Testis (tissue), 3 donors: Measurements from ENCODE around the gene STAC. TPM values are rescaled to one million over a fixed set of nuclear protein-coding genes. Genes with fewer than 3 reads are reported as not detected.

Source experiments
- DNase-seq: peaks from one replicate; pipeline ENCODE4 v3.0.0-alpha.2; 2019
- H3K27ac ChIP-seq, 2 donors: fragments of 200-600 bp; sonication (generic); one replicate each; pipeline ENCODE4 v1.5.1; 2019
- H3K27me3 ChIP-seq: fragments of 200-600 bp; sonication (generic); one replicate; pipeline ENCODE4 v1.5.1; 2019
- H3K36me3 ChIP-seq: fragments of 200-600 bp; sonication (generic); one replicate; pipeline ENCODE4 v1.5.1; 2017; ENCODE audit warnings: low read depth; ENCODE audit errors: missing control alignments
- H3K4me1 ChIP-seq: fragments of 200-600 bp; sonication (generic); one replicate; pipeline ENCODE4 v1.5.1; 2019
- H3K4me3 ChIP-seq, 2 donors: fragments of 200-600 bp; sonication (generic); one replicate each; pipeline ENCODE4 v1.5.1; 2017 to 2019
- H3K9me3 ChIP-seq: fragments of 200-600 bp; sonication (generic); one replicate; pipeline ENCODE4 v1.5.1; 2017
- CTCF ChIP-seq, 3 experiments: fragments of 450-650 bp in 2 of 3; fragments of 200-600 bp in 1 of 3; sonication (generic) in 1 of 3; IDR thresholded peaks; one replicate each; pipeline ENCODE4 v1.5.1; 2016 to 2019; ENCODE audit warnings: antibody characterized with exemption in 3 of 3, mild to moderate bottlenecking in 2 of 3, moderate library complexity in 1 of 3
- POLR2A ChIP-seq: fragments of 450-650 bp; IDR thresholded peaks from one replicate; pipeline ENCODE4 v1.6.1; 2017; ENCODE audit warnings: antibody characterized with exemption, mild to moderate bottlenecking, moderate library complexity
- WGBS, 2 donors: methylation state at CpG; one replicate each; pipeline ENCODE4 v1.1.5; 2018; 5-methylcytosine and 5-hydroxymethylcytosine counted together
- intact Hi-C: fragments of 100-400 bp; cut with DNase I; formaldehyde crosslinking; loops from one replicate; pipeline ENCODE4 v1.15.1; 2023; ENCODE audit warnings: low total_unique reads
- polyA plus RNA-seq: library from polyadenylated mRNA; stranded (reverse); fragments of 350-450 nt; fragmentation: Illumina TruSeq; extraction: RNeasy Lipid Tissue Mini Kit (QIAGEN cat#74804); gene quantifications from one replicate; pipeline ENCODE4 v1.2.3, GENCODE V29; 2014; ENCODE audit warnings: low read depth, low replicate concordance; ENCODE audit not compliant: insufficient read depth
- total RNA-seq, 2 donors: library from RNA; depleted of rRNA; stranded (reverse); fragments of >200 nt; gene quantifications; one replicate each; pipeline ENCODE4 v1.2.3, GENCODE V29; 2016

The STAC gene
- total and polyA plus RNA-seq, 3 donors from 2014 or later, result 4.8 to 9.4 (median 7.1) TPM

GRCh38 chr3:36364260-36364659 lies 16.0 kb upstream of the STAC start:
- 73 to 93% methylated on average over 4 of the region's 4 CpGs for WGBS, 2 donors
- no peak for DNase-seq
- Histone ChIP-seq H3K36me3 (no peaks in the 10 kb centered on the region), H3K27ac (no peak overlapping the region), H3K27me3 (no peaks in the 10 kb centered on the region), H3K9me3 (no peaks in the 10 kb centered on the region), H3K4me1 (no peaks in the 10 kb centered on the region), H3K4me3 (no peak overlapping the region)
- intact Hi-C loops, result no loop called here
- TF ChIP-seq CTCF (IDR thresholded peaks at IDR 0.05) (no peak), POLR2A (no peak)

- no peak for TF ChIP-seq POLR2A
- no peak for TF ChIP-seq CTCF (IDR thresholded peaks at IDR 0.05)
Measured at GRCh38 chr3:36365829-36366228, 14.5 kb upstream of the STAC start.

GRCh38 chr3:36366308-36366707 lies 14.0 kb upstream of the STAC start:
- H3K27ac ChIP-seq, result no peak overlapping the region
- intact Hi-C loops, result no loop called here
- no peak for DNase-seq
- H3K4me1 ChIP-seq, result no peaks in the 10 kb centered on the region
- no peak overlapping the region for H3K4me3 ChIP-seq
- no peaks in the 10 kb centered on the region for H3K9me3 ChIP-seq
- TF ChIP-seq CTCF (IDR thresholded peaks at IDR 0.05), result no peak
- no peak for TF ChIP-seq POLR2A
- WGBS, 2 donors, result 63 to 69% methylated on average over 4 of the region's 4 CpGs
- H3K27me3 ChIP-seq, result no peaks in the 10 kb centered on the region
- no peaks in the 10 kb centered on the region for H3K36me3 ChIP-seq

More at GRCh38 chr3:36365829-36366228, 14.5 kb upstream of the STAC start:
- intact Hi-C loops, result no loop called here
- no peaks in the 10 kb centered on the region for H3K9me3 ChIP-seq
- WGBS, 2 donors, result 46 to 52% methylated on average over 3 of the region's 3 CpGs
- H3K4me3 ChIP-seq, result no peak overlapping the region
- no peaks in the 10 kb centered on the region for H3K36me3 ChIP-seq
- H3K27me3 ChIP-seq, result no peaks in the 10 kb centered on the region
- H3K27ac ChIP-seq, result no peak overlapping the region
- H3K4me1 ChIP-seq, result no peaks in the 10 kb centered on the region
- DNase-seq, result no peak

- no peak overlapping the region for H3K4me3 ChIP-seq
- H3K9me3 ChIP-seq, result no peaks in the 10 kb centered on the region
- intact Hi-C loops, result no loop called here
- H3K27me3 ChIP-seq, result no peaks in the 10 kb centered on the region
- H3K36me3 ChIP-seq, result no peaks in the 10 kb centered on the region
- DNase-seq, result no peak
- no peak overlapping the region for H3K27ac ChIP-seq
- no peak for TF ChIP-seq POLR2A
- TF ChIP-seq CTCF (IDR thresholded peaks at IDR 0.05), result no peak
- H3K4me1 ChIP-seq, result no peaks in the 10 kb centered on the region
- 95 to 97% methylated on average over 3 of the region's 3 CpGs for WGBS, 2 donors
Measured at GRCh38 chr3:36367912-36368573, 12.3 kb upstream of the STAC start.

GRCh38 chr3:36372534-36372935 lies 7.8 kb upstream of the STAC start:
- intact Hi-C loops, result no loop called here
- H3K36me3 ChIP-seq, result no peaks in the 10 kb centered on the region
- no peak overlapping the region for H3K27ac ChIP-seq
- DNase-seq, result no peak
- no peaks in the 10 kb centered on the region for H3K9me3 ChIP-seq
- no peaks in the 10 kb centered on the region for H3K27me3 ChIP-seq
- H3K4me1 ChIP-seq, result no peaks in the 10 kb centered on the region
- H3K4me3 ChIP-seq, result no peak overlapping the region
- TF ChIP-seq CTCF (IDR thresholded peaks at IDR 0.05) (no peak), POLR2A (no peak)
